HepG2 (cell line): Measurements from ENCODE around the gene GLRA3. TPM values are rescaled to one million over a fixed set of nuclear protein-coding genes. Genes with fewer than 3 reads are reported as not detected.

Experiments
- ATAC-seq: fragments of 200-7000 bp; cut with Tn5 transposase; 3 replicates; pipeline ENCODE4 v1.9.1; 2020; ENCODE audit warnings: mild to moderate bottlenecking, moderate library complexity
- BruUV-seq: library from RNA; stranded (reverse); fragments of 400-500 nt; replicated peaks from 2 replicates; lab custom pipeline; 2021; lab: Mats Ljungman, UMichigan
- CTCF ChIA-PET: fragments of 300-600 bp; formaldehyde crosslinking; extraction: SDS; loops from one replicate; lab custom pipeline; 2021; ENCODE audit warnings: low total read pairs, inconsistent platforms, low intra/inter-chr PET ratio; lab: Yijun Ruan, JAX
- POLR2A ChIA-PET: fragments of 350-600 bp; sonication (Branson Sonifier 250); formaldehyde crosslinking; loops from one replicate; lab custom pipeline; 2020; ENCODE audit warnings: antibody characterized with exemption, inconsistent platforms; lab: Yijun Ruan, JAX
- DNase-seq: peaks from one replicate; pipeline ENCODE4 v3.0.0-alpha.2; 2015; ENCODE audit warnings: low spot score
- FAIRE-seq: peaks from 3 replicates; lab custom pipeline; 2011; peaks lifted over from hg19 to GRCh38; lab: Jason Lieb, UNC
- H2AFZ ChIP-seq: one replicate; pipeline ENCODE4 v1.6.1; 2011; ENCODE audit warnings: low read length, inconsistent platforms
- H3K27ac ChIP-seq: fragments of 300-600 bp; 3 replicates; pipeline ENCODE4 v1.8.0; 2011; ENCODE audit warnings: mixed run types, mild to moderate bottlenecking, mixed read lengths, low read length, inconsistent platforms; ENCODE audit not compliant: insufficient read depth; ENCODE audit errors: extremely low read length
- H3K27me3 ChIP-seq, 2 experiments: fragments of 200-600 bp in 1 of 2; 2 replicates in 1 of 2; 3 replicates in 1 of 2; pipeline versions ENCODE4 v1.6.0 to v1.8.0; 2011; ENCODE audit warnings: low read length in 2 of 2, mild to moderate bottlenecking in 2 of 2, moderate library complexity in 2 of 2, inconsistent platforms in 1 of 2; ENCODE audit not compliant: insufficient read depth in 2 of 2, control insufficient read depth in 1 of 2
- H3K36me3 ChIP-seq, 2 experiments: fragments of 200-600 bp in 1 of 2; replicated peaks in 1 of 2; 2 replicates in 1 of 2; 3 replicates in 1 of 2; pipeline versions ENCODE4 v1.5.1 to v1.8.0; 2011; ENCODE audit warnings: low read length in 2 of 2, inconsistent platforms in 1 of 2; ENCODE audit not compliant: insufficient read depth in 2 of 2, control insufficient read depth in 1 of 2
- H3K4me1 ChIP-seq: 2 replicates; pipeline ENCODE4 v1.5.1; 2012; ENCODE audit warnings: low read length, inconsistent platforms; ENCODE audit not compliant: insufficient read depth
- H3K4me2 ChIP-seq: 2 replicates; pipeline ENCODE4 v1.6.0; 2011; ENCODE audit warnings: low read depth, low read length, inconsistent platforms
- H3K4me3 ChIP-seq, 3 experiments: fragments of 200-600 bp in 1 of 3; sonication (generic), shearing (Covaris generic) in 1 of 3; replicated peaks in 1 of 3; 2 replicates each; pipeline ENCODE4 v1.5.1; 2011 to 2016; ENCODE audit warnings: low read length in 3 of 3, inconsistent platforms in 2 of 3, low read depth in 2 of 3, mild to moderate bottlenecking in 2 of 3, control low read depth in 1 of 3, mixed read lengths in 1 of 3; ENCODE audit not compliant: insufficient read depth in 1 of 3
- H3K79me2 ChIP-seq: one replicate; pipeline ENCODE4 v1.6.1; 2011; ENCODE audit warnings: low read length, inconsistent platforms; ENCODE audit not compliant: insufficient read depth
- H3K9ac ChIP-seq: 2 replicates; pipeline ENCODE4 v1.6.0; 2011; ENCODE audit warnings: mild to moderate bottlenecking, low read depth, low read length, inconsistent platforms; ENCODE audit not compliant: insufficient read depth
- H3K9me3 ChIP-seq: 2 replicates; pipeline ENCODE4 v1.5.1; 2012; ENCODE audit warnings: mild to moderate bottlenecking, low read length
- H4K20me1 ChIP-seq: 2 replicates; pipeline ENCODE4 v1.6.0; 2011; ENCODE audit warnings: inconsistent platforms, mild to moderate bottlenecking, low read length, moderate library complexity; ENCODE audit not compliant: insufficient read depth
- AGO2 ChIP-seq: fragments of 200-400 bp; formaldehyde crosslinking; optimal IDR thresholded peaks from 2 replicates; pipeline ENCODE3; 2017; ENCODE audit warnings: mild to moderate bottlenecking, low read depth, low read length, moderate library complexity
- AHR ChIP-seq: IDR thresholded peaks from 2 replicates; pipeline ENCODE4 v1.6.1; 2018; ENCODE audit warnings: missing genetic modification reagents, missing compliant biosample characterization
- ATF7 ChIP-seq, 2 experiments: fragments of 450-650 bp in 1 of 2; sonication (generic) in 1 of 2; formaldehyde crosslinking in 1 of 2; IDR thresholded peaks; 2 replicates each; pipeline versions ENCODE4 v1.4.0 to v1.6.1; 2016 to 2020; ENCODE audit warnings: antibody characterized with exemption in 1 of 2, mild to moderate bottlenecking in 1 of 2, missing genetic modification reagents in 1 of 2
- ESRRA ChIP-seq: sonication (generic); formaldehyde crosslinking; IDR thresholded peaks from 2 replicates; pipeline ENCODE4 v1.5.1; 2020; ENCODE audit warnings: mild to moderate bottlenecking, low read depth, missing genetic modification reagents
- JUND ChIP-seq: sonication (generic); formaldehyde crosslinking; IDR thresholded peaks from 2 replicates; pipeline ENCODE4 v1.8.0; 2022; ENCODE audit warnings: mild to moderate bottlenecking, missing genetic modification reagents
- KLF16 ChIP-seq, 2 experiments: sonication (generic) in 1 of 2; formaldehyde crosslinking in 1 of 2; IDR thresholded peaks; 2 replicates each; pipeline versions ENCODE4 v1.6.1 to v1.8.0; 2016 to 2023; ENCODE audit warnings: missing genetic modification reagents in 2 of 2, missing compliant biosample characterization in 1 of 2
- NKX3-1 ChIP-seq: sonication (generic); formaldehyde crosslinking; IDR thresholded peaks from 2 replicates; pipeline ENCODE4 v1.5.0; 2020; ENCODE audit warnings: missing genetic modification reagents
- ZBTB20 ChIP-seq: sonication (generic); formaldehyde crosslinking; IDR thresholded peaks from 2 replicates; pipeline ENCODE4 v1.8.1; 2023; ENCODE audit warnings: missing genetic modification reagents, low read depth, mild to moderate bottlenecking, borderline replicate concordance
- ZNF3 ChIP-seq: IDR thresholded peaks from 2 replicates; pipeline ENCODE4 v1.7.0; 2017; ENCODE audit warnings: inconsistent platforms
- ZNF460 ChIP-seq: sonication (generic); formaldehyde crosslinking; IDR thresholded peaks from 2 replicates; pipeline ENCODE4 v1.5.1; 2020; ENCODE audit warnings: missing genetic modification reagents, mild to moderate bottlenecking, borderline replicate concordance
- ZNF547 ChIP-seq: sonication (generic); formaldehyde crosslinking; IDR thresholded peaks from 2 replicates; pipeline ENCODE4 v1.5.1; 2020; ENCODE audit warnings: mild to moderate bottlenecking, missing genetic modification reagents
- ZNF816 ChIP-seq: sonication (generic); formaldehyde crosslinking; IDR thresholded peaks from 2 replicates; pipeline ENCODE4 v1.8.0; 2022; ENCODE audit warnings: missing genetic modification reagents, mild to moderate bottlenecking, borderline replicate concordance
- WGBS: methylation state at CpG from one replicate; pipeline ENCODE4 v1.1.6; 2017; ENCODE audit warnings: low lambda C conversion rate; 5-methylcytosine and 5-hydroxymethylcytosine counted together
- in situ Hi-C: cut with HindIII; loops from 2 replicates; pipeline ENCODE4 v1.10.0; 2017; ENCODE audit warnings: low pct_unique_long_range_greater_than_20kb; ENCODE audit not compliant: extremely low pct_ligation_motif_present
- intact Hi-C: fragments of 100-400 bp; cut with micrococcal nuclease; formaldehyde crosslinking; loops from one replicate; pipeline ENCODE4 v1.10.0; 2022; ENCODE audit not compliant: unreplicated experiment
- polyA plus RNA-seq, 8 experiments: library from polyadenylated mRNA; depleted of rRNA in 3 of 8; stranded (reverse) in 7 of 8; unstranded in 1 of 8; fragments of >200 nt; fragmentation: Illumina TruSeq in 4 of 8; extraction: Trizol in 4 of 8; gene quantifications; 2 replicates each; pipeline versions ENCODE4 v1.2.1 to v1.2.3, GENCODE V29; 2011 to 2016; ENCODE audit warnings: low read depth in 4 of 8, missing spikeins in 1 of 8, mixed read lengths in 1 of 8; ENCODE audit not compliant: insufficient read depth in 1 of 8
- total RNA-seq, 5 experiments: library from RNA; depleted of rRNA; stranded (reverse); fragments of >200 nt; fragmentation: Illumina TruSeq; extraction: Trizol; gene quantifications; 2 replicates each; pipeline ENCODE4 v1.2.3, GENCODE V29; 2016; ENCODE audit warnings: low read depth in 1 of 5
- TF ChIP-seq, protein P1 (sequence below): sonication (generic); formaldehyde crosslinking; IDR thresholded peaks from 2 replicates; pipeline ENCODE4 v1.8.0; 2022; ENCODE audit warnings: mild to moderate bottlenecking, missing genetic modification reagents; ENCODE audit not compliant: insufficient replicate concordance
- TF ChIP-seq, protein P2 (sequence below): IDR thresholded peaks from 2 replicates; pipeline ENCODE4 v1.6.1; 2016
- TF ChIP-seq, protein P3 (sequence below): sonication (generic); IDR thresholded peaks from 2 replicates; pipeline ENCODE4 v1.6.1; 2016; ENCODE audit warnings: low read depth, borderline replicate concordance
- TF ChIP-seq, protein P4 (sequence below): sonication (generic); formaldehyde crosslinking; conservative IDR thresholded peaks from 2 replicates; pipeline ENCODE4 v1.4.0; 2020; ENCODE audit warnings: missing genetic modification reagents

Gene GLRA3
- total and polyA plus RNA-seq, 2 of the 13 experiments (the other 11 are each of a cell fraction or from before 2014, with no cell fraction given) = not detected

DNA sequence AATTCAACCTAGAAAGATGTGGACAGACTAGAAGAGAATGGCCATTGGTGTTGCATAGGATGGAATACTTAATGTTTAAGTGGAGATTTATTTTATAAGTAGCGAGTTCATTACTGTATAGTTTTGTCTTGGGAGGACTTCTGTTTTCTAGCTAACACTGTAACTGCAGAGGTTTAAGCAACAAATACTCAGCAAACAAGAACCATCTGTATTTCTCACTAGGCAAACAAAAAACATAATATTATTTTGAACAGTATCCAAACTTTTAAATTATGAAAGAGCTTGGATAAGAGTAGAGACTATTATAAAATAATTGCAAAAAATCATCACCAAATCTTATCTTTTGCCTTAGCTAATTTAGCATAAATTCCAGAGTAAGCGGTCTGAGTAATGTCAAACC lies 121.1 kb downstream of the GLRA3 start (continued):
- TF ChIP-seq KLF16 (CRISPR knock-in tag; IDR thresholded peaks at IDR 0.05) (no peak), ESRRA (no peak), JUND (no peak), ZNF3 (CRISPR knock-in tag) (no peak), NKX3-1 (CRISPR knock-in tag) (no peak)
- TF ChIP-seq, protein P1, sequence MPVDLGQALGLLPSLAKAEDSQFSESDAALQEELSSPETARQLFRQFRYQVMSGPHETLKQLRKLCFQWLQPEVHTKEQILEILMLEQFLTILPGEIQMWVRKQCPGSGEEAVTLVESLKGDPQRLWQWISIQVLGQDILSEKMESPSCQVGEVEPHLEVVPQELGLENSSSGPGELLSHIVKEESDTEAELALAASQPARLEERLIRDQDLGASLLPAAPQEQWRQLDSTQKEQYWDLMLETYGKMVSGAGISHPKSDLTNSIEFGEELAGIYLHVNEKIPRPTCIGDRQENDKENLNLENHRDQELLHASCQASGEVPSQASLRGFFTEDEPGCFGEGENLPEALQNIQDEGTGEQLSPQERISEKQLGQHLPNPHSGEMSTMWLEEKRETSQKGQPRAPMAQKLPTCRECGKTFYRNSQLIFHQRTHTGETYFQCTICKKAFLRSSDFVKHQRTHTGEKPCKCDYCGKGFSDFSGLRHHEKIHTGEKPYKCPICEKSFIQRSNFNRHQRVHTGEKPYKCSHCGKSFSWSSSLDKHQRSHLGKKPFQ (CRISPR knock-in tag) = no peak
- TF ChIP-seq, protein P2, sequence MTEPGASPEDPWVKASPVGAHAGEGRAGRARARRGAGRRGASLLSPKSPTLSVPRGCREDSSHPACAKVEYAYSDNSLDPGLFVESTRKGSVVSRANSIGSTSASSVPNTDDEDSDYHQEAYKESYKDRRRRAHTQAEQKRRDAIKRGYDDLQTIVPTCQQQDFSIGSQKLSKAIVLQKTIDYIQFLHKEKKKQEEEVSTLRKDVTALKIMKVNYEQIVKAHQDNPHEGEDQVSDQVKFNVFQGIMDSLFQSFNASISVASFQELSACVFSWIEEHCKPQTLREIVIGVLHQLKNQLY (CRISPR knock-in tag) = no peak

DNA sequence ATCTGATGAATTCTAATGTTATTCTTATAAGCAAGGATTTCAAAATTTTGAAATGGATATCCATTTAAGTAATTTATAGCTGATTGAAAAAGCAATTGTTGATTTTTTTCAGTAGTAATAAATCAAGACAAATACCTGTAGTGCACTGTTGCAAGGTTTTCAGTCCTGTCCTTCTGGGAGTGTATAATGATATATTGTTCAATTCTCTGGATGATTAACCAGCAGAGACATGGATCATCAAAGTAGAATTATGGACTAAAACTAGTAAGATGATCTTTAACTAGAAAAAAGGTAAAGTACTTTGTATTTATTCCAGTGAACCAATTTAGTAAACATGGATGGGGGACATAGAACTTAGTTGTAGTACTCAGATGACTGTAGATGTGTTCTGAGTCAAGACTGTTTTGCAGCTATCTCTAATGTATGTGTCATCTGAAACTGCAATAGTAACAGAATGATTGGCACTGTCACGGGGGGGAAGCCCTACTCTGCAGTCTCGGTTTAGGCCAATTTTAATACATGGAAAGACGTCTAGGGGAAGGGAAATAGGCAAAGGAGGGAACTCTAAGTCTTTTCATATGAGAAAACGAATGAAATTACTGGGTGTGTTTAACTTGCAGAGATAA lies 121.9 kb downstream of the GLRA3 start:
- no peak overlapping the region for H3K4me2 ChIP-seq
- H2AFZ ChIP-seq = no peak overlapping the region
- H3K4me1 ChIP-seq = no peaks in the 10 kb centered on the region
- H3K9me3 ChIP-seq = no peaks in the 10 kb centered on the region
- WGBS = under 1% methylated on average over 4 of the region's 4 CpGs
- ChIA-PET CTCF (no interaction called here), POLR2A (no interaction called here)
- H4K20me1 ChIP-seq = no peaks in the 10 kb centered on the region
- no peak overlapping the region for H3K9ac ChIP-seq
- H3K36me3 ChIP-seq = no peaks in the 10 kb centered on the region
- in situ Hi-C loops = no loop called here
- no peaks in the 10 kb centered on the region for H3K79me2 ChIP-seq
- FAIRE-seq = no peak
- no TSS peak for BruUV-seq
- H3K4me3 ChIP-seq = no peak overlapping the region
- no peak overlapping the region for H3K27ac ChIP-seq
- intact Hi-C loops = no loop called here
- no peak for DNase-seq
- no peaks in the 10 kb centered on the region; a peak in 1 of 5 replicates for H3K27me3 ChIP-seq
- no peak for ATAC-seq
- TF ChIP-seq AGO2 (no peak), ZNF816 (no peak), ZNF547 (no peak), ZBTB20 (CRISPR knock-in tag) (no peak), ZNF460 (CRISPR knock-in tag) (no peak), AHR (no peak), ATF7 (IDR thresholded peaks at IDR 0.05) (no peak), ATF7 (CRISPR knock-in tag; IDR thresholded peaks at IDR 0.05) (no peak)
- TF ChIP-seq, protein P3, sequence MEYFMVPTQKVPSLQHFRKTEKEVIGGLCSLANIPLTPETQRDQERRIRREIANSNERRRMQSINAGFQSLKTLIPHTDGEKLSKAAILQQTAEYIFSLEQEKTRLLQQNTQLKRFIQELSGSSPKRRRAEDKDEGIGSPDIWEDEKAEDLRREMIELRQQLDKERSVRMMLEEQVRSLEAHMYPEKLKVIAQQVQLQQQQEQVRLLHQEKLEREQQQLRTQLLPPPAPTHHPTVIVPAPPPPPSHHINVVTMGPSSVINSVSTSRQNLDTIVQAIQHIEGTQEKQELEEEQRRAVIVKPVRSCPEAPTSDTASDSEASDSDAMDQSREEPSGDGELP = no peak
- TF ChIP-seq, protein P4, sequence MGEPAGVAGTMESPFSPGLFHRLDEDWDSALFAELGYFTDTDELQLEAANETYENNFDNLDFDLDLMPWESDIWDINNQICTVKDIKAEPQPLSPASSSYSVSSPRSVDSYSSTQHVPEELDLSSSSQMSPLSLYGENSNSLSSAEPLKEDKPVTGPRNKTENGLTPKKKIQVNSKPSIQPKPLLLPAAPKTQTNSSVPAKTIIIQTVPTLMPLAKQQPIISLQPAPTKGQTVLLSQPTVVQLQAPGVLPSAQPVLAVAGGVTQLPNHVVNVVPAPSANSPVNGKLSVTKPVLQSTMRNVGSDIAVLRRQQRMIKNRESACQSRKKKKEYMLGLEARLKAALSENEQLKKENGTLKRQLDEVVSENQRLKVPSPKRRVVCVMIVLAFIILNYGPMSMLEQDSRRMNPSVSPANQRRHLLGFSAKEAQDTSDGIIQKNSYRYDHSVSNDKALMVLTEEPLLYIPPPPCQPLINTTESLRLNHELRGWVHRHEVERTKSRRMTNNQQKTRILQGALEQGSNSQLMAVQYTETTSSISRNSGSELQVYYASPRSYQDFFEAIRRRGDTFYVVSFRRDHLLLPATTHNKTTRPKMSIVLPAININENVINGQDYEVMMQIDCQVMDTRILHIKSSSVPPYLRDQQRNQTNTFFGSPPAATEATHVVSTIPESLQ (CRISPR knock-in tag) = no peak
